OCI-LY3 (cell line): ENCODE data around the gene IQGAP2.

Experiments used
- EZH2phosphoT487 ChIP-seq: fragments of 200-600 bp; shearing (Covaris generic); IDR thresholded peaks from 2 replicates; pipeline ENCODE4 v1.6.1; 2018; ENCODE audit warnings: antibody characterized with exemption, mixed run types, low read depth
- TF ChIP-seq, protein P1 (sequence below): fragments of 200-600, 300-600 bp; sonication (generic); IDR thresholded peaks from 2 replicates; pipeline ENCODE4 v1.5.1; 2014; ENCODE audit warnings: antibody characterized with exemption, low read length, low read depth

DNA sequence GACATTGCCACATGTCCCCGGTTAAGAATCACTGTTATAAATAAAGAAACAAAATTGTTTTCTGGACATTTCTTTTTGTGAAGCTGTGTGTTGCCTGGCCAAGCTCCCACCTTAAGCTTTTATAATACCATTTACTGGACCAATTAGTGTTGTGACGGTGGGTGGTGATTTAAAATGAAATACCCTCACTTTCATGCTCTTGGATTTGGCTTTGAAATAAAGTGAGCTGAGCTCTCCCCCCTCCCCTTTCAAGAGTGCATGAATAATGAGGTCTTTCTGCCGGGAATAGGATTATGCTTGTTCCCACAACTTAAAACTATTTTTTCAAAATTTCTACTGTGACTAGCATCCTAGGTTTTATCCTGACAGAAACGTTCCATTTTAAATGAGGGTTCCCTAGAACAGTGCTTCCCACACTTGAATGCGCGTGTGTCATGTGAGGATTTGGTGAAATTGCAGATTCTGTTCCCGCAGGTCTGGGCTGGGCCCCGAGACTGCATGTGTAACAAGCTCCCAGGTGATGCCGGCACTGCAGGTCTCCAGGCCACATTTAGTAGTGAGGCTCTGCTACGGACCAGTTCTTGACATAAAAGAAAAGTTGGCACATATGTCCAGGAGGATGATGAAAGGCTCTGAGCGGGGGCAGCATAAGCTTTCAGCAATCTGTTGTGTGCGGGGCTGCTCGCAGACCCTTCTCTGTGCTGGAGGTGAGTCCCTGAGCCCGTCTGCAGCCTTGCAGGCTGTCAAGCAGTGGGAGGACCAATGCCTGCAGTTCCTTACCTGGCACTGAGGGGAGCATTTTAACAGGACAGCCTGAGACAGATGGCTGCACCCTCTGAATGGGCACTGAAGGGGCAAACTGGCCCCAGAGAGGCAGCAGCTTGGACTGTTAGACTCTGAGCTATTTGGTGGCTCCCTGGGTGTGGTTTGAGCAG is 24.4 kb downstream of the IQGAP2 start:
- TF ChIP-seq EZH2phosphoT487 = no peak
- TF ChIP-seq, protein P1, sequence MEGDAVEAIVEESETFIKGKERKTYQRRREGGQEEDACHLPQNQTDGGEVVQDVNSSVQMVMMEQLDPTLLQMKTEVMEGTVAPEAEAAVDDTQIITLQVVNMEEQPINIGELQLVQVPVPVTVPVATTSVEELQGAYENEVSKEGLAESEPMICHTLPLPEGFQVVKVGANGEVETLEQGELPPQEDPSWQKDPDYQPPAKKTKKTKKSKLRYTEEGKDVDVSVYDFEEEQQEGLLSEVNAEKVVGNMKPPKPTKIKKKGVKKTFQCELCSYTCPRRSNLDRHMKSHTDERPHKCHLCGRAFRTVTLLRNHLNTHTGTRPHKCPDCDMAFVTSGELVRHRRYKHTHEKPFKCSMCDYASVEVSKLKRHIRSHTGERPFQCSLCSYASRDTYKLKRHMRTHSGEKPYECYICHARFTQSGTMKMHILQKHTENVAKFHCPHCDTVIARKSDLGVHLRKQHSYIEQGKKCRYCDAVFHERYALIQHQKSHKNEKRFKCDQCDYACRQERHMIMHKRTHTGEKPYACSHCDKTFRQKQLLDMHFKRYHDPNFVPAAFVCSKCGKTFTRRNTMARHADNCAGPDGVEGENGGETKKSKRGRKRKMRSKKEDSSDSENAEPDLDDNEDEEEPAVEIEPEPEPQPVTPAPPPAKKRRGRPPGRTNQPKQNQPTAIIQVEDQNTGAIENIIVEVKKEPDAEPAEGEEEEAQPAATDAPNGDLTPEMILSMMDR = no peak
